B cell (primary cell): ENCODE results near the gene TRNP1. TPM values are rescaled to one million over a fixed set of nuclear protein-coding genes. Genes with fewer than 3 reads are reported as not detected.

Experiments
- ATAC-seq: fragments of 200-7000 bp; cut with Tn5 transposase; one replicate; pipeline ENCODE4 v1.10.0; 2021; ENCODE audit warnings: low read depth, mild to moderate bottlenecking, moderate number of reproducible peaks, moderate library complexity
- CTCF ChIA-PET: fragments of 350-600 bp; sonication (Branson Sonifier 250); formaldehyde crosslinking; loops from one replicate; lab custom pipeline; 2021; ENCODE audit warnings: antibody characterized with exemption, inconsistent platforms; lab: Charles Lee
- POLR2A ChIA-PET: fragments of 350-600 bp; sonication (Branson Sonifier 250); formaldehyde crosslinking; loops from one replicate; lab custom pipeline; 2021; ENCODE audit warnings: antibody characterized with exemption; lab: Charles Lee
- DNase-seq: peaks from one replicate; pipeline ENCODE4 v3.0.0; 2013
- H2AFZ ChIP-seq: 2 replicates; pipeline ENCODE4 v1.6.1; 2012; ENCODE audit warnings: mild to moderate bottlenecking, low read depth, low read length; ENCODE audit not compliant: insufficient read depth, poor library complexity, severe bottlenecking
- H3K27ac ChIP-seq, 2 donors: 1 replicate in 1 of 2; 2 replicates in 1 of 2; pipeline ENCODE4 v1.5.1; 2012 to 2013; ENCODE audit warnings: low read length in 2 of 2, mild to moderate bottlenecking in 2 of 2, moderate library complexity in 1 of 2
- H3K27me3 ChIP-seq, 4 experiments: fragments of 200-600 bp in 1 of 4; sonication (generic) in 1 of 4; replicated peaks in 1 of 4; 1 replicate in 2 of 4; 2 replicates in 2 of 4; pipeline versions ENCODE4 v1.6.1 to v1.7.0; 2013 to 2016; ENCODE audit warnings: low read length in 3 of 4, mild to moderate bottlenecking in 2 of 4, mixed read lengths in 1 of 4, moderate library complexity in 1 of 4; ENCODE audit not compliant: insufficient read depth in 4 of 4, control insufficient read depth in 3 of 4; ENCODE audit errors: control extremely low read depth in 1 of 4
- H3K36me3 ChIP-seq, 2 experiments: replicated peaks in 1 of 2; 1 replicate in 1 of 2; 2 replicates in 1 of 2; pipeline versions ENCODE4 v1.6.1 to v1.7.1; 2013; ENCODE audit warnings: low read length in 1 of 2; ENCODE audit not compliant: insufficient read depth in 2 of 2, control insufficient read depth in 1 of 2; ENCODE audit errors: control extremely low read depth in 1 of 2, extremely low read depth in 1 of 2
- H3K4me1 ChIP-seq, 2 donors: fragments of 200-600 bp in 1 of 2; sonication (generic) in 1 of 2; 1 replicate in 1 of 2; 2 replicates in 1 of 2; pipeline versions ENCODE4 v1.5.1 to v1.6.1; 2013 to 2017; ENCODE audit warnings: low read length in 2 of 2; ENCODE audit not compliant: control insufficient read depth in 2 of 2, insufficient read depth in 2 of 2
- H3K4me2 ChIP-seq: replicated peaks from 2 replicates; pipeline ENCODE3; 2012; ENCODE audit warnings: mild to moderate bottlenecking, low read depth, low read length; ENCODE audit not compliant: poor library complexity, severe bottlenecking
- H3K4me3 ChIP-seq, 5 experiments: fragments of 200-600 bp in 1 of 5; sonication (generic) in 1 of 5; 1 replicate in 3 of 5; 2 replicates in 2 of 5; pipeline versions ENCODE4 v1.5.1 to v1.7.0; 2011 to 2016; ENCODE audit warnings: low read length in 4 of 5, mild to moderate bottlenecking in 4 of 5, low read depth in 2 of 5, control low read depth in 1 of 5, moderate library complexity in 1 of 5; ENCODE audit not compliant: insufficient read depth in 1 of 5; ENCODE audit errors: control extremely low read depth in 1 of 5, extremely low read depth in 1 of 5
- H3K79me2 ChIP-seq: fragments of 200-600 bp; sonication (generic); one replicate; pipeline ENCODE4 v1.6.0; 2016; ENCODE audit warnings: low read length; ENCODE audit not compliant: control insufficient read depth, insufficient read depth
- H3K9ac ChIP-seq: fragments of 200-600 bp; sonication (generic); 2 replicates; pipeline ENCODE4 v1.6.1; 2017; ENCODE audit warnings: mild to moderate bottlenecking, low read length, moderate library complexity
- H3K9me3 ChIP-seq, 3 donors: one replicate each; pipeline versions ENCODE4 v1.6.1 to v1.7.1; 2013; ENCODE audit warnings: low read length in 2 of 3; ENCODE audit not compliant: control insufficient read depth in 2 of 3, insufficient read depth in 1 of 3; ENCODE audit errors: control extremely low read depth in 1 of 3
- H4K20me1 ChIP-seq: 2 replicates; pipeline ENCODE4 v1.6.0; 2012; ENCODE audit warnings: mild to moderate bottlenecking, low read length; ENCODE audit not compliant: insufficient read depth, control insufficient read depth, poor library complexity, severe bottlenecking
- H3K27ac Mint-ChIP-seq: one replicate; pipeline ENCODE4 v1.8.0; 2021; ENCODE audit warnings: mixed read lengths
- H3K27me3 Mint-ChIP-seq: one replicate; pipeline ENCODE4 v1.8.0; 2021; ENCODE audit warnings: mixed read lengths
- H3K4me1 Mint-ChIP-seq: one replicate; pipeline ENCODE4 v1.8.0; 2021; ENCODE audit warnings: mixed read lengths
- H3K4me3 Mint-ChIP-seq: one replicate; pipeline ENCODE4 v1.8.0; 2021; ENCODE audit warnings: mixed read lengths
- H3K9me3 Mint-ChIP-seq: one replicate; pipeline ENCODE4 v1.8.0; 2022; ENCODE audit warnings: mixed read lengths; ENCODE audit not compliant: insufficient read depth
- CTCF ChIP-seq: fragments of 200-600 bp; IDR thresholded peaks from one replicate; pipeline ENCODE4 v1.8.0; 2022; ENCODE audit warnings: antibody characterized with exemption, mild to moderate bottlenecking
- EZH2 ChIP-seq: IDR thresholded peaks from 2 replicates; pipeline ENCODE4 v1.6.1; 2012; ENCODE audit warnings: borderline replicate concordance, low read depth, mild to moderate bottlenecking, moderate library complexity, low read length; ENCODE audit not compliant: insufficient read depth, poor library complexity, severe bottlenecking
- WGBS: methylation state at CpG from one replicate; pipeline ENCODE4 v1.1.5; 2013; ENCODE audit warnings: missing lambda C conversion rate; ENCODE audit not compliant: insufficient coverage; 5-methylcytosine and 5-hydroxymethylcytosine counted together
- intact Hi-C: fragments of 100-400 bp; cut with micrococcal nuclease; formaldehyde crosslinking; loops from one replicate; pipeline ENCODE4 v1.10.0; 2022
- polyA plus RNA-seq: library from polyadenylated mRNA; depleted of rRNA; stranded (reverse); fragments of >200 nt; gene quantifications from 2 replicates; pipeline ENCODE4 v1.2.3, GENCODE V29; 2012
- total RNA-seq, 2 donors: library from RNA; stranded (reverse); fragments of 120-200 nt in 1 of 2; gene quantifications; 1 replicate in 1 of 2; 2 replicates in 1 of 2; pipeline versions ENCODE4 v1.2.3 to v1.2.4, GENCODE V29; 2013 to 2022

Gene TRNP1
- total and polyA plus RNA-seq, 2 donors (not counting 1 experiment from before 2014, with no cell fraction given): 0.54 to 2.3 TPM

DNA sequence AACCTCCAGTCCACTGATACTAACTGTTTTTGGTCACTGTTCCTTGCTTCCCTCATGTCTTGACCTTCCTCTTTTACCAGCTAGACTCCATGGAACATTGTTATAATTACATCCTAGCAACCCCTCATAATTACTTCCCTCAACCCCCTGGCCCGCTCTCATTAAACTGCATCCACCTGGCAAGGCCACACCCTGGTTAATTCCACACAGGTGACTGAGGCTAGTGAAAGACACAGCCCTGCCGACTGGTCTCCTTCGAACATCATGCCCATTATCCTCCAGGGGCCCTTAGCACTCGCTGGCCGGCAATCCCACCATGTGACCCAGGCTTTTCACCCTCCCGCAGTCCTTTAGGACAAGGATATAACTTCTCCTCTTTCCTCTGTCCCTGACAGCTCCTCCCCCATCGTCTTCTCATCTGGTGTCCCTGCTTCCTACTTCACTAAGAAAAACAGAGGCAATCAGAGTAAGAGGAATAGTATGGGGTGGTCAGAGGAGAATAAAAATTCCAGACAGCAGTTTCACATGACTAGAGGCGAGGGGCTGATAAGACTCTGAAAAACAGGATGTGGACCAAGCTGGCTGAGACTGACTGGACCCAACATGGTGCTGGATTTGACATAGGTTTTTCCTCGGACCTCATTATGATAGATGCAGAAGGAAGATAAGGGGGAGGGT, 28.0 kb downstream of the TRNP1 start:
- Histone ChIP-seq H3K4me3 (no peak overlapping the region), H3K79me2 (no peaks in the 10 kb centered on the region), H3K4me2 (no peak overlapping the region), H3K27ac (no peak overlapping the region), H3K36me3 (no peaks in the 10 kb centered on the region), H3K27me3 (no peaks in the 10 kb centered on the region), H4K20me1 (no peaks in the 10 kb centered on the region), H2AFZ (no peak overlapping the region), H3K9ac (no peak overlapping the region), H3K4me1 (no peaks in the 10 kb centered on the region), H3K9me3 (no peaks in the 10 kb centered on the region)
- Mint-ChIP-seq H3K27ac (no peak overlapping the region), H3K4me3 (no peak overlapping the region), H3K9me3 (no peaks in the 10 kb centered on the region), H3K4me1 (no peaks in the 10 kb centered on the region), H3K27me3 (no peaks in the 10 kb centered on the region)
- CTCF ChIA-PET: interaction anchor here (0.9 to 1.5 kb wide), 3 partner anchors 24 to 257 kb away, joined by 3 to 5 read pairs (median 3); no protein-coding TSS in a partner anchor
- TF ChIP-seq EZH2 (no peak), CTCF (no peak)
- POLR2A ChIA-PET: no interaction called here
- ATAC-seq (no peak), DNase-seq (no peak)
- WGBS: 88% methylated on average over 7 of the region's 9 CpGs
- intact Hi-C loops: no loop called here

GRCh38 chr1:27025718-27026117, 32.2 kb downstream of the TRNP1 start:
- H3K4me1 Mint-ChIP-seq: no peaks in the 10 kb centered on the region
- Histone ChIP-seq H3K36me3 (no peaks in the 10 kb centered on the region), H2AFZ (no peak overlapping the region), H3K9me3 (no peaks in the 10 kb centered on the region), H3K9ac (no peak overlapping the region), H3K79me2 (no peaks in the 10 kb centered on the region), H3K27me3 (no peaks in the 10 kb centered on the region), H3K4me3 (no peak overlapping the region), H3K27ac (no peak overlapping the region), H4K20me1 (no peaks in the 10 kb centered on the region), H3K4me2 (no peak overlapping the region), H3K4me1 (no peaks in the 10 kb centered on the region)
- ChIA-PET POLR2A (no interaction called here), CTCF (no interaction called here)
- H3K9me3 Mint-ChIP-seq: no peaks in the 10 kb centered on the region
- DNase-seq (no peak), ATAC-seq (no peak)
- 100% methylated on average over 2 of the region's 4 CpGs for WGBS
- no peak overlapping the region for H3K4me3 Mint-ChIP-seq
- no peak for TF ChIP-seq EZH2
- no peak for TF ChIP-seq CTCF
- peaks cover 9% of the 10 kb centered on the region for H3K27me3 Mint-ChIP-seq
- H3K27ac Mint-ChIP-seq: no peak overlapping the region
- intact Hi-C loops: no loop called here
